Activated CD8-positive, alpha-beta memory T cell treated with anti-CD3 and anti-CD28 coated beads, Interleukin-2, amount 50 U/mL, for 24 hours (primary cell): ENCODE data around the gene RMDN3.

Source experiments
- DNase-seq: peaks from one replicate; pipeline ENCODE4 v3.0.0-alpha.2; 2020; ENCODE audit errors: extremely low read depth

The RMDN3 gene

GRCh38 chr15:40749151-40749630, 5.9 kb downstream of the RMDN3 start:
- DNase-seq = no peak

GRCh38 chr15:40747685-40748631, 7.1 kb downstream of the RMDN3 start:
- no peak for DNase-seq

GRCh38 chr15:40746916-40747418, 8.1 kb downstream of the RMDN3 start:
- no peak for DNase-seq

GRCh38 chr15:40744815-40745152, 10.3 kb downstream of the RMDN3 start:
- DNase-seq = no peak

- DNase-seq = peak; percentile 58
These were observed 10.9 kb downstream of the RMDN3 start for GRCh38 chr15:40743921-40744814.

- no peak for DNase-seq
These were observed 11.6 kb downstream of the RMDN3 start for GRCh38 chr15:40743485-40743901.

- no peak for DNase-seq
These were observed 15.2 kb downstream of the RMDN3 start for GRCh38 chr15:40739854-40740253.

GRCh38 chr15:40739047-40739446, 16.0 kb downstream of the RMDN3 start:
- no peak for DNase-seq

- no peak for DNase-seq
These were observed 18.0 kb downstream of the RMDN3 start for GRCh38 chr15:40737048-40737447.

- DNase-seq = no peak
These were observed 18.5 kb downstream of the RMDN3 start for GRCh38 chr15:40736575-40736974.

- DNase-seq = no peak
These were observed 24.0 kb downstream of the RMDN3 start for GRCh38 chr15:40731034-40731433.

- no peak for DNase-seq
These were observed 31.1 kb downstream of the RMDN3 start for GRCh38 chr15:40723919-40724318.

GRCh38 chr15:40722934-40723333, 32.1 kb downstream of the RMDN3 start:
- no peak for DNase-seq

GRCh38 chr15:40722354-40722753, 32.7 kb downstream of the RMDN3 start:
- DNase-seq = no peak

- no peak for DNase-seq
These were observed 33.4 kb downstream of the RMDN3 start for GRCh38 chr15:40721701-40722100.

- DNase-seq = no peak
These were observed 38.9 kb downstream of the RMDN3 start for GRCh38 chr15:40716165-40716564.

GRCh38 chr15:40714144-40714543, 40.9 kb downstream of the RMDN3 start:
- no peak for DNase-seq

- DNase-seq = no peak
These were observed 48.9 kb downstream of the RMDN3 start for GRCh38 chr15:40706121-40706520.

GRCh38 chr15:40702077-40702476, 53.0 kb downstream of the RMDN3 start:
- no peak for DNase-seq

GRCh38 chr15:40697916-40698315, 57.1 kb downstream of the RMDN3 start:
- no peak for DNase-seq

- no peak for DNase-seq
These were observed 58.8 kb downstream of the RMDN3 start for GRCh38 chr15:40696228-40696627.

- no peak for DNase-seq
These were observed 59.6 kb downstream of the RMDN3 start for GRCh38 chr15:40695469-40695890.
